DMS114 treated with DMSO at 0.1 percent for 48 hours (cell line): Measurements from ENCODE around the gene ITM2C.
A peak's percentile ranks its signal among the peaks of the same experiment; 100 is the strongest.

Experiments
- DNase-seq: peaks from one replicate; lab custom pipeline; 2025; ENCODE audit not compliant: unreplicated experiment; lab: John Stamatoyannopoulos, UW

The ITM2C gene

GRCh38 chr2:230891064-230891463, 26.3 kb downstream of the ITM2C start:
- no peak for DNase-seq

GRCh38 chr2:230891509-230891908, 26.8 kb downstream of the ITM2C start:
- DNase-seq, result no peak

GRCh38 chr2:230893338-230893737, 28.6 kb downstream of the ITM2C start:
- DNase-seq, result no peak

- no peak for DNase-seq
Measured at GRCh38 chr2:230893841-230894781, 29.4 kb downstream of the ITM2C start.

- DNase-seq, result no peak
Measured at GRCh38 chr2:230895536-230896345, 31.0 kb downstream of the ITM2C start.

- no peak for DNase-seq
Measured at GRCh38 chr2:230896346-230897115, 31.8 kb downstream of the ITM2C start.

- DNase-seq, result no peak
Measured at GRCh38 chr2:230898016-230898712, 33.4 kb downstream of the ITM2C start.

- no peak for DNase-seq
Measured at GRCh38 chr2:230898713-230899091, 34.0 kb downstream of the ITM2C start.

GRCh38 chr2:230899287-230899686, 34.5 kb downstream of the ITM2C start:
- no peak for DNase-seq

GRCh38 chr2:230899786-230900185, 35.0 kb downstream of the ITM2C start:
- no peak for DNase-seq

GRCh38 chr2:230900336-230900995, 35.7 kb downstream of the ITM2C start:
- DNase-seq, result no peak

GRCh38 chr2:230901006-230901405, 36.3 kb downstream of the ITM2C start:
- DNase-seq, result no peak

- peak; percentile 26 for DNase-seq
Measured at GRCh38 chr2:230902180-230902899, 37.6 kb downstream of the ITM2C start.

- no peak for DNase-seq
Measured at GRCh38 chr2:230903231-230904150, 38.7 kb downstream of the ITM2C start.

GRCh38 chr2:230904856-230905447, 40.2 kb downstream of the ITM2C start:
- DNase-seq, result no peak

- no peak for DNase-seq
Measured at GRCh38 chr2:230905448-230906421, 41.0 kb downstream of the ITM2C start.
